HEK293 (cell line): ENCODE data around the gene ZNF318.

Experiments
- GLIS2 ChIP-seq: fragments of 450-650 bp; formaldehyde crosslinking; IDR thresholded peaks from 2 replicates; pipeline ENCODE4 v1.5.1; 2016; ENCODE audit warnings: missing biosample characterization, missing genetic modification characterization
- YY1 ChIP-seq: fragments of 450-650 bp; formaldehyde crosslinking; IDR thresholded peaks from 2 replicates; pipeline ENCODE4 v1.5.1; 2018; ENCODE audit warnings: missing biosample characterization, missing genetic modification characterization
- ZNF311 ChIP-seq: fragments of 450-650 bp; formaldehyde crosslinking; IDR thresholded peaks from 2 replicates; pipeline ENCODE4 v1.5.1; 2017; ENCODE audit warnings: missing biosample characterization, missing genetic modification characterization, borderline replicate concordance
- ZNF473 ChIP-seq: fragments of 450-650 bp; formaldehyde crosslinking; IDR thresholded peaks from 2 replicates; pipeline ENCODE4 v1.5.1; 2017; ENCODE audit warnings: missing biosample characterization, missing genetic modification characterization
- ZNF548 ChIP-seq: fragments of 450-650 bp; formaldehyde crosslinking; IDR thresholded peaks from 2 replicates; pipeline ENCODE4 v1.5.1; 2016; ENCODE audit warnings: missing biosample characterization, missing genetic modification characterization
- ZNF777 ChIP-seq: fragments of 450-650 bp; formaldehyde crosslinking; IDR thresholded peaks from 2 replicates; pipeline ENCODE4 v1.5.1; 2017; ENCODE audit warnings: missing biosample characterization, missing genetic modification characterization, borderline replicate concordance
- ZSCAN16 ChIP-seq: fragments of 450-650 bp; formaldehyde crosslinking; IDR thresholded peaks from 2 replicates; pipeline ENCODE4 v1.5.1; 2016; ENCODE audit warnings: missing biosample characterization, missing genetic modification characterization
- TF ChIP-seq, protein P1 (sequence below): fragments of 450-650 bp; formaldehyde crosslinking; IDR thresholded peaks from 2 replicates; pipeline ENCODE4 v1.5.1; 2016; ENCODE audit warnings: missing biosample characterization, missing genetic modification characterization
- TF ChIP-seq, protein P2 (sequence below): fragments of 450-650 bp; formaldehyde crosslinking; conservative IDR thresholded peaks from 2 replicates; pipeline ENCODE4 v1.5.1; 2016; ENCODE audit warnings: low read depth, missing biosample characterization, missing genetic modification characterization
- TF ChIP-seq, protein P3 (sequence below): fragments of 450-650 bp; formaldehyde crosslinking; IDR thresholded peaks from 2 replicates; pipeline ENCODE4 v1.5.1; 2016; ENCODE audit warnings: missing biosample characterization, missing genetic modification characterization

DNA sequence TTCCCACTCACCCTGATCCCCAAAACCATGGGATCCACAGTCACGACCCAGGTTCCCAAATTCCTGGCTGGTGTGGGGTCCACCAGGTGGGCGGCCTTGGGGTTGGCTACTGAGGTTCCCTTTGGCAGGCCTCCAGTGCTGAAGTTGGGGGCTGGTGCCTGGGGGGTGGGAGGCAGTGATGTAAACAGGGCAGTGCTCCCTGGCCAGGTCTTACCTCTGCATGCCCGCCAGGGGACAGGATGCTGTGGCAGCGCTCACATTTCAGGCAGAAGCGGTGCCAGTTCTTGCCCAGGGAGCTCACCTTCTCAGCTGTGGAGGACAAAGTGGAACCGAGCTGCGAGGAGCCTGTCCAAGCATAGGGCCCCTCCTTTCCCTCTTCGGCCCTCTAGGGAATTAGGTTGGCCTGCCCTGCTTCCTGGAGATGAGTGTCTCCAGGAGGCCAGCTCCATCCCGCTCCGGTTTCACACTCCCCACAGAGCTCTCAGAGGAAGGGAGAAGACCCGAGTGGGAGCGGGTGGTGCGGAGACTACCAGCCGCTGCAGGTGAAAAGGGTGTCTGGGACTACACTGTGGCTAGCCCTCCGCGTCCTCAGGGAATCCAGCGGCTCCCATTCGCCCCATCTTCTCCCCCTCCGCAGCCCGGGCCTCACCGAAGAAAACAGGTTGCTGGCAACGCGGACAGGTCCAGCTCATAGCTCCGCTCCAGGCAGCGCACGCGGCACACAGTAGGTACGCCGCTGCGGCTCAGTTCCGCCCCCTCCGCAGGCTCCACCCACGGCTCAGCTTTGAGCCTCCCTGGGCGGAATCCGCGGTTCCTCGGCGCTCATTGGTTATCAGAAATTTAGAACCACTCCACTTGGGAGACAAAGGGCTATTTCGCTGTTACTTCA is 61.1 kb downstream of the ZNF318 start, which contains the start of gene CRIP3:
- TF ChIP-seq, protein P1, sequence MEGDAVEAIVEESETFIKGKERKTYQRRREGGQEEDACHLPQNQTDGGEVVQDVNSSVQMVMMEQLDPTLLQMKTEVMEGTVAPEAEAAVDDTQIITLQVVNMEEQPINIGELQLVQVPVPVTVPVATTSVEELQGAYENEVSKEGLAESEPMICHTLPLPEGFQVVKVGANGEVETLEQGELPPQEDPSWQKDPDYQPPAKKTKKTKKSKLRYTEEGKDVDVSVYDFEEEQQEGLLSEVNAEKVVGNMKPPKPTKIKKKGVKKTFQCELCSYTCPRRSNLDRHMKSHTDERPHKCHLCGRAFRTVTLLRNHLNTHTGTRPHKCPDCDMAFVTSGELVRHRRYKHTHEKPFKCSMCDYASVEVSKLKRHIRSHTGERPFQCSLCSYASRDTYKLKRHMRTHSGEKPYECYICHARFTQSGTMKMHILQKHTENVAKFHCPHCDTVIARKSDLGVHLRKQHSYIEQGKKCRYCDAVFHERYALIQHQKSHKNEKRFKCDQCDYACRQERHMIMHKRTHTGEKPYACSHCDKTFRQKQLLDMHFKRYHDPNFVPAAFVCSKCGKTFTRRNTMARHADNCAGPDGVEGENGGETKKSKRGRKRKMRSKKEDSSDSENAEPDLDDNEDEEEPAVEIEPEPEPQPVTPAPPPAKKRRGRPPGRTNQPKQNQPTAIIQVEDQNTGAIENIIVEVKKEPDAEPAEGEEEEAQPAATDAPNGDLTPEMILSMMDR = no peak
- no peak for TF ChIP-seq YY1 (tag by site-specific recombination)
- TF ChIP-seq GLIS2 (tag by site-specific recombination) = peak; percentile 46; the same call in 1 of the 2 replicates
- TF ChIP-seq, protein P2, sequence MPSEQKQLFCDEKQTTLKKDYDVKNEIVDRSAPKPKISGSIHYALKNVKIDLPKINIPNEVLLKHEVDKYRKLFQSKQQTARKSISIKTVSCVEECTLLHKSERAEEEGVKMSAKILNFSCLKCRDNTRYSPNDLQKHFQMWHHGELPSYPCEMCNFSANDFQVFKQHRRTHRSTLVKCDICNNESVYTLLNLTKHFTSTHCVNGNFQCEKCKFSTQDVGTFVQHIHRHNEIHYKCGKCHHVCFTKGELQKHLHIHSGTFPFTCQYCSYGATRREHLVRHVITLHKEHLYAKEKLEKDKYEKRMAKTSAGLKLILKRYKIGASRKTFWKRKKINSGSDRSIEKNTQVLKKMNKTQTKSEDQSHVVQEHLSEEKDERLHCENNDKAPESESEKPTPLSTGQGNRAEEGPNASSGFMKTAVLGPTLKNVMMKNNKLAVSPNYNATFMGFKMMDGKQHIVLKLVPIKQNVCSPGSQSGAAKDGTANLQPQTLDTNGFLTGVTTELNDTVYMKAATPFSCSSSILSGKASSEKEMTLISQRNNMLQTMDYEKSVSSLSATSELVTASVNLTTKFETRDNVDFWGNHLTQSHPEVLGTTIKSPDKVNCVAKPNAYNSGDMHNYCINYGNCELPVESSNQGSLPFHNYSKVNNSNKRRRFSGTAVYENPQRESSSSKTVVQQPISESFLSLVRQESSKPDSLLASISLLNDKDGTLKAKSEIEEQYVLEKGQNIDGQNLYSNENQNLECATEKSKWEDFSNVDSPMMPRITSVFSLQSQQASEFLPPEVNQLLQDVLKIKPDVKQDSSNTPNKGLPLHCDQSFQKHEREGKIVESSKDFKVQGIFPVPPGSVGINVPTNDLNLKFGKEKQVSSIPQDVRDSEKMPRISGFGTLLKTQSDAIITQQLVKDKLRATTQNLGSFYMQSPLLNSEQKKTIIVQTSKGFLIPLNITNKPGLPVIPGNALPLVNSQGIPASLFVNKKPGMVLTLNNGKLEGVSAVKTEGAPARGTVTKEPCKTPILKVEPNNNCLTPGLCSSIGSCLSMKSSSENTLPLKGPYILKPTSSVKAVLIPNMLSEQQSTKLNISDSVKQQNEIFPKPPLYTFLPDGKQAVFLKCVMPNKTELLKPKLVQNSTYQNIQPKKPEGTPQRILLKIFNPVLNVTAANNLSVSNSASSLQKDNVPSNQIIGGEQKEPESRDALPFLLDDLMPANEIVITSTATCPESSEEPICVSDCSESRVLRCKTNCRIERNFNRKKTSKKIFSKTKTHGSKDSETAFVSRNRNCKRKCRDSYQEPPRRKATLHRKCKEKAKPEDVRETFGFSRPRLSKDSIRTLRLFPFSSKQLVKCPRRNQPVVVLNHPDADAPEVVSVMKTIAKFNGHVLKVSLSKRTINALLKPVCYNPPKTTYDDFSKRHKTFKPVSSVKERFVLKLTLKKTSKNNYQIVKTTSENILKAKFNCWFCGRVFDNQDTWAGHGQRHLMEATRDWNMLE (tag by site-specific recombination) = no peak
- no peak for TF ChIP-seq ZNF777 (tag by site-specific recombination)
- no peak for TF ChIP-seq ZNF548 (tag by site-specific recombination)
- TF ChIP-seq, protein P3, sequence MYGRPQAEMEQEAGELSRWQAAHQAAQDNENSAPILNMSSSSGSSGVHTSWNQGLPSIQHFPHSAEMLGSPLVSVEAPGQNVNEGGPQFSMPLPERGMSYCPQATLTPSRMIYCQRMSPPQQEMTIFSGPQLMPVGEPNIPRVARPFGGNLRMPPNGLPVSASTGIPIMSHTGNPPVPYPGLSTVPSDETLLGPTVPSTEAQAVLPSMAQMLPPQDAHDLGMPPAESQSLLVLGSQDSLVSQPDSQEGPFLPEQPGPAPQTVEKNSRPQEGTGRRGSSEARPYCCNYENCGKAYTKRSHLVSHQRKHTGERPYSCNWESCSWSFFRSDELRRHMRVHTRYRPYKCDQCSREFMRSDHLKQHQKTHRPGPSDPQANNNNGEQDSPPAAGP (tag by site-specific recombination) = peak; percentile 65; the same call in 1 of the 2 replicates
- no peak for TF ChIP-seq ZNF473 (tag by site-specific recombination)
- TF ChIP-seq ZNF311 (tag by site-specific recombination) = no peak
- peak; percentile 74 for TF ChIP-seq ZSCAN16 (tag by site-specific recombination)
